Measurements from ENCODE around the gene IL20RB.
"Not testable (repeated sequence)": the region's sequence is repeated elsewhere in the genome, so short reads cannot be mapped to it uniquely, and the experiment has no call there.

The IL20RB gene

DNA sequence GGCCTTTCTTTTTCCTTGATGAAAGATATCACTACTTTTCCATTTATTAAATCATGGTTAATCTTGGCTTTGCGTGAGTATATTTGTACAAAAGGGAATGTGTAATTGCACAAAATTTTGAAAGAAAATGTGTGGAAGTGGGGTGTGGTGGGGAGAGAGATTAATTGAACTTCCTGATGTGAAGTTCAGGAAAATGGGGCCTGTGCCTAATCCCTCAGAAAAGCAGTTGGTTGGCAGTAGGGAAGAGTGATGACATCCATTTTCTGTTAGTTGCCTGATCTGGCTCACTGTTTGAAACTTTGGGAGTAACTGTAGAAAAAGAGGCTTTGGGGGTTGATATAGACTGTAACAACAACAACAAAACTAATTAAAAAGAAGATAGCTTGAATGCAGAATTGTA is 10.8 kb upstream of the IL20RB start:
- no peak for DNase-seq

DNA sequence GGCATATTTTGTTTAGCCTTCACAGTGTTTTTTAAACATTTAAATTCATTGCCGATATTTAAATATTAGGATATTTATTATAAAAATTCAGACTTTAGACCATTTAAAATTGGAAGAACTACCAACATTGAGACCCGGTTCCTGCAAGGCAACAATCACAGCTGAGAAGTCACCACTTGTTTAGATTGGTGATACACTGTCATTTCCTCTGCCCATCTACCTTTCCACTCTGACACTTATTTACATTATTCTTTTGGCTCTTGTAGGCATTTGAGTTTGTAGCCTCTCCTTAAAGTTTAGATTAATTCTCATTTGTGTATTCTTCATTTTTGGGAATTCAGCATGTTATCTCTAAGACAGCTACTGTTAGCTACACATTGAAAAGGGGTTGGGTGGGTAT is 10.3 kb upstream of the IL20RB start:
- DNase-seq: no peak

DNA sequence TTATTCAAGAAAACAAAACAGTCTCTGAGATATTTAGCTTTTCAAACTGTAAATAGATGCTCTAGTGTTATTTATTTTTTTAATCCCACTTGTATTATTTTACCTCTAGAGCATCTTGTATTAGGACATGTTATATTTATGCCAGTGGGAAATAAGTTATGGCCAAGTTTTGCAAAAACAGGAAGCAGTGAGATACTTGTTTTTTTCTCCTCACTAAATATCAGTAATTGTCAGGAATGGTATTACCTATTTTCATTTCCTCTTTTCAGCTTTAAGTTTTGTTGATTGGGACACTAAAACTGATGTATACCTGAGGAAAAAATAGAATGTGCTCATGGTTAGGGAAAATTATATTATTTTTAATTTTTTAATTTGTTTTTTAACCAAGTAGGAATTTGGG is 8.6 kb upstream of the IL20RB start:
- DNase-seq: no peak

DNA sequence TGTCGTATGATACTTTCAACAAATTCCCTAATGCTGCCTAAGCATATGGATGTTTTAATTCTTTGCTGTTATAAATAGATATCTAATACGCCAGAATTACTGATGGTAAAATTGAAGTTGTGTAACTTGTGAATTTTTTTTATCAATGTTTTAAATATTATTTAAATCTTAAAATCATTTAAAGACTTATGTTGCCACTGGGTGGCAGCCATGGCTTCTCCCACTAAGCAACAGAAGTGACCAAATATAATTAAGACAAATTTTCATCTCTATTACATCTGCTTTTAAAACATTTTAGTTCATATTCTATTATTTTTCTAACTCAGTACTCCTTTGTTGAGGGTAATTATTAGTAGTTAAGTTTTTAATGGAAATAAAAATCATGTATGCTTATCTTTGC is 8.1 kb upstream of the IL20RB start:
- no peak for DNase-seq

DNA sequence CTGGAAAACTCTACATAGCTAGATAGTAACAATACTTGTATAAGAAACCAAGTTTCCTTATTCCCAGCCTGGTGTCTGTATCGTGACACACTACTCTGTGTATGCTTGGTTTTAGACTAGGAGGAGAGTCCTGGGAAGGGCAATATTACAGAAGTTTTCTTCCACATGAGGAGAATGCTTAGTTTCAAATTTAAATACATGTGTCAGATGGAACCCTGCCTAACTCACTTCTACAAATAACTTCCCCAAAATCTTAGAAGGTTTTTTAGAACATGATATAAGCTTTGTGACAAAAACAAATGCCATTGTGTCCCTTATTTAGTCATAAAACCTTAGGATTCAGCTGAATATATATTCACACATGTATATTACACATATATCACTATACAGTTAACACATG is 7.2 kb upstream of the IL20RB start:
- DNase-seq: no peak

DNA sequence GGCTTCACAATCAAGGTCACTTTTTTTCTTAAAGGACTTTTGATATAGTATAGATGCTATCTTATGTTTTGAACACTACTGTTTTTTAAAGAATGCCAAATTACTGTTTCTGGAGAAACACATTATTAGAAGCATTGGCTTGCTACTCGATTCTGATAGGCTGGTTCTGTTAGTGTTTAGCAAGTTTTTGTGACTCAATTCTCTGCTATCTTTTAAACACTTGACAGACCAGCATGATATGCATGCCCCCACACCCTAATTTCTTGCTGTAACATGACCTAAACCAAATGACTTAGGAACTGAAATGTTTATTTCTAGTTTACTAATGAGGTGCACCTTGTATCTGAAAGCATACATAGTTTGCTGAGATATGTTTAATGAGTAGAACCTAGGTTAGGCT is 5.5 kb upstream of the IL20RB start:
- no peak for DNase-seq

DNA sequence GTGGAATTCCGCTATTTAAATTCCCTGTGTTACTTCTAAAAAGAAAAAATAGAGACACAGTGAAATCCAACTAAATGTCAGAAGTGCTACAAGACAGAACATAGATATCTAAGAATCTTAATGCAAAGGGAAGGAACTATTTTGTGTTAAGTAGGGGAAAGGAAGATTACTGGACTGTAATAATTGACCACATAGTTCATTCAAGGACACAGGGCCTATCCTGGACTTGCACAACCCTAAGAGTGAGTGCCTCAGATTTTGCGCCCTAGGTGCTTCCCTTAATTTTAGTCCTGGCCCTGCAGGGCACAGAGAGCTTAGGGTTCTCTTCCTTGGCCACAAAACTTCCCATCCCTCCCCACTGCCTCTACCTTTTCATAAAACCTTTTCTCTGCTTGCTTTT is 3.5 kb upstream of the IL20RB start:
- DNase-seq: no peak

DNA sequence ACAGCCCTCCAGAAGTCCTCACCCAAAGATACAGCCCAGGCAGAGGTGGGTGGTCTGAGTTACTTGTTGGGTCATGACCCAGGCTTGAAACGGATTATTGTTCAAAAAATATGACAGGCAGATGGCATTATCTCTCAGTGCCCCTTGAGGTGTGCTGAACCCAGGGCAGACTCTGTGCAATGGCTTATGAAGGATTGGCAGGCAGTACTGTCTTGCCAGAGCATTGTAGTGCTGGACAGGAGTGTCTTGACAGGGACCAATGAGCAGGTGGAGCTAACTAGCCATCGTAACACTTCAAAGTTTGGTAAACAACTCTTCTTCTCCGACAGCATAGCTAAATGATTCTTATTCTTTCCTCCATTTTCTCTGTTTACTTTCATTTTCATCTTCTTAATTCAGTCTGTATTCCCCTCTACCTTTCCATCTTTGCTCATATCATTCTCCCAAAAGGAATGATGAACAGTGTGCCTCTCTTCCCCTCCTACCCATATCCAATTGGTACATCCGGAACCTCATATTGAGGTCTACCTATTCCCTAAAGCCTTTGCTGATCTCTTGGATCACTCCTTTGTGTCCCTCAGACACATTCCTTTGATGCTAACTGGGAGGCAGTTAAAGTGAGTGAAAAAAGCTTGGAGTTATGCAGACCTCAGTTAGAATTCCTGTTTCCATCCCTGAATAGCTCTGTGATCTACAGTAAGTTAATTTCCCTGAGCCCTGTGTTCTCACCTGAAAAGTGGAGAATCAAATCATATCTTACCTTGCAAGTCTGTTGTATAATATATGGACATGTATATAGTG is 2.6 kb upstream of the IL20RB start:
- DNase-seq: no peak

DNA sequence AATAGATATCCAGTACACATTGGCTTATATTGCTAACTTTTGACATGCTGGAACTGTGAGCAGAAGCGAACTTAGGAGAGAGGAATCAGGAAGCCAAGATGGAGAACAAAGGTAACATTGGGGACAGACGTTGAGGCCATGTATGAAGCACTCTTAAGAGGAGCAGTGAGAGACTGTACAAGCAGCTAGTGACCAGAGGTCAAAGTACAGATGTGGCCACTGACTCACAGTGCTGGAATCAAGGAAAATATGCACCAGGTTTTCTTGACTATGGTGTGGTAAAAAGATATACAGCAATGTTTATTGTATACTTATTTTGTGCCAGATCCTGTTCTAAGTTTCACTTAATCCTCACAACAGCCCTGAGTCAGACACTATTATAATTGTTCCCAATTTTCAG is 2.0 kb upstream of the IL20RB start:
- DNase-seq: no peak

DNA sequence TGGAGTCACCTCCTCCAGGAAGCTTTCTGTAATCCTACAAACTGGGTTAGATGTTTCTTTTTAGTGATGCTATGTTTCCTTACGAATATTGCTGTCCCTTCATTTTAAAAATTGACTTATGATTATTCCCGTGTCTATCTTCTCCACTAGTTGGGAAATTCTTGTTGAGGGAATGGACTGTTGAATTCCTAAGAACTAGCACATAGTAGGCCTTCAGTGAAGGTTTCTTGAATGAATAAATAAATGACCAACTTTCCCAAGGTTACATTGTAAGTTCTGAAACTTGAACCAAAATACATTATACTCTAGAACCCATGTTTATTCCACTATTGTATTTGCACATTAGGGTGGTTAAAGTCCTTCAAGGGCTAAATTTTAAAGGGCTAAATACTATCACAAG is 812 bp upstream of the IL20RB start:
- no peak for DNase-seq

DNA sequence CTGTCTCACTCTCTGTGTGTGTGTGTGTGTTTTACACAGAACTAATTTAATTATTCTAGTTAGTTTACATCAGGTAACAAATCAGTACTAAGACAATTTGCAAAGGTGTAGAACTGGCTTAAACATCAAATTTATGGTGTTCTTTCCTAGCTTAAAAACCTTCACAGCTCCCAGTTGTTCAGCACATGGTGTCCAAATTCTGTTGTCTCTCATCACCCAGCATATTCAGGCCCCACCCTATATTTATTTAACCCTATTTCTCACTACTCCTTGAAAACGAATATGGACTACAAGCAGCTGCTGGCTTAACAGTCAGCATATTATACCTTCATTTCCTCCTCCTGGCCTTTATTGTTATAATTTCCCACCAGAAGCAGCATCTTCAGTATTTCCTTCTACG is 1.2 kb downstream of the IL20RB start:
- no peak for DNase-seq

DNA sequence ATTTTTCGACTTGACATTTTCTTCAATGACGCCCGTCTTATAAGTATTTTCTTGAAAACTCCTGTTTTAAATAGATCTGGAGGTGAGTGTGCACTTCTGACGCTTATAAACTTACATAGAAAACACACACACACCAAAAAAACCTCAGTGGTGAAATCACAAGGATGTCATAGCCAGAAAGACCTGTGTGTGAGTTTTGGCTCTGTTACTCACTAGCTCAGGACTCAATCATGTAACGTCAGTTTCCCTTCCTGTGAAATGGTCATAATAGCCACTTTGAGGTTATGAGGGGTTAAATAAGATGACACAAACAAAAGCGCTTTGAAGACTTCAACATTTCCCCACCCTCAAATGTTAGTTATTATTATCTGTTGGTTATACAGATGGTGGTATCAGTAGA is 1.8 kb downstream of the IL20RB start:
- DNase-seq: no peak

DNA sequence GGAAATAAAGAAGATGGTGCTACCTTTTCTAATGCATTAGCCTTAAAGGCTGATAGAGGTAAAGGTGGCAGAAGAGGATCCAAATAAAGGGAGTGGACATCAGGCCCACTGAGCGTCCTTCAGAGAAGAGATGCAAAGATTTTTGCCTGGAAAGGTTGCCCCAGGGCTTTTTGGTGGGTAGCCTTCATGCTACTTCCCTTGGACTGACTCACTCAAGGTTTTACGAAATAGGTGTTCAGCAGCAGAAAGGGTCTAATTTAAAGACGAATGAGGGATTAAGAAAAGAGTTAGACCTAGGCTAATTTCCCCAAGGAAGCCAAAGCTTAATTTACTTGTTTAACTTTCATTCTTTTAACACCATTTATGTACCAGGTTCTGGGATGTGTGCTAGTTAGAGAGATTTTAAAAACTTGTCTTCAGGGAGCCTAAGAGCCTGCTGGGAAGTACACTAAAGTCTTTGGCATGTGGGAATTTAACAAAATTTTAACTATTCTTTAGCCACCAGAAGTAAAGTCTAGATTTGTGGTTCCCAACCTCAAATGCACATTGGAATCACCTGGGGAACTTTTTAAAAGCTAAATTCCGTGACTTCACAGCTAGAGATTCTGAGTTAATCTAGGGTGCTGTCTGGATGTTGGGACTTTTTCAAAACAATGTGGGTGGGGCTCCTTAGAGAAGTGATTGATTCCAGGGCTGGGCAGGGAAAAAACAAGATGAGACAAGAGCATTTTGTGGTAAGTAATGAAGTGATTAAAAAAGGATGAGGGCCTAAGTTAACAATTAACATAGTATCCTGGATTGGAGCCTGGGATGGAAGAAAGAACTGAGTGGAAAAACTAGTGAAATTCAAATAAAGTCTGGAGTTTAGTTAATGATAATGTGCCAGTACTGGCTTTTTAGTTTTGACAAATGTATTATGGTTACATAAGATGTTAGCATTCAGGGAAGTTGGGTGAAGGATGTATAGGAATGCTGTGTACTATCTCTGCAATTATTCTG is 3.4 kb downstream of the IL20RB start:
- DNase-seq: no peak

DNA sequence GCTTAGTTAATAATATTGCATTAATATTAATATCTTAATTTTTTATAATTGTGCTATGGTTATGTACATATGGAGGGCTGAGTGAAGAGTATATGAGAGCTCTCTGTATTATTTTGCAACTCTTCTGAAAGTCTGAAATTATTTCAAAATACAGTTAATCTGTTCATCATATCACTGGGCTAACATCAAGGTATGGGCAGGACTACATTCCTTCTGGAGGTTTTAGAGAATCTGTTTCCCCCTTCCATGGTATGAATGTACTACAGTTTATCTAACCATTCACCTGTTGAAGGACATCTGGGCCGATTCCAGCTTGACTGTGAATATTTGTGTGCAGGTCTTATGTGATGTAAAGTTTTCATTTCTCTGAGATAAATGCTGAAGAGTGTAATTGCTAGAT is 5.1 kb downstream of the IL20RB start:
- no peak for DNase-seq

DNA sequence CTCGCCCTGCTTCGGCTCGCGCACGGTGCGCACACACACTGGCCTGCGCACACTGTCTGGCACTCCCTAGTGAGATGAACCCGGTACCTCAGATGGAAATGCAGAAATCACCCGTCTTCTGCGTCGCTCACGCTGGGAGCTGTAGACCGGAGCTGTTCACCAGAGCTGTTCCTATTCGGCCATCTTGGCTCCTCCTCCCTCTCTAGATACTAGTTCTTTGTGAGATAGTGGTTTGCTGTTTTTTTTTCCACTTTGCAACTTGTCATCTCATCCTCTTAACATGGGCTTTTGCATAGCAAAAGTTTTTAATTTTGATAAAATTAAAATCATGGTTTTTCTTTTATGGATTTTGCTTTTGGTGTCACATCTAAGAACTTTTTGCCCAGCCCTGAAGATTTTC is 11.8 kb downstream of the IL20RB start:
- DNase-seq: not testable (repeated sequence)

DNA sequence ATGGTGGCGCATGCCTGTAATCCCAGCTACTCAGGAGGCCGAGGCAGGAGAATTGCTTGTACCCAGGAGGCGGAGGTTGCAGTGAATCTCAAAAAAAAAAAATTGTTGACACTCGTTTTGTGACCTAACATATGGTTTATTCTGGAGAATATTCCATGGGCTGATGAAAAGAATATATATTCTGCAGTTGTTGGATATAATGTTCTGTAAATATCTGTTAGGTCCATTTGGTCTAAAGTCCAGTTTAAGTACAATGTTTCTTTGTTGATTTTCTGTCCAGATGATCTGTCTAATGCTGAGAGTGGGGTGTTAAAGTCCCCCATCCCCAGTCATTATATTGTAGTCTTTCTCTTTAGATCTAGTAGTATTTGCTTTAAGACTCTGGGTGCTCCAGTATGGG is 15.6 kb downstream of the IL20RB start:
- DNase-seq: no peak

DNA sequence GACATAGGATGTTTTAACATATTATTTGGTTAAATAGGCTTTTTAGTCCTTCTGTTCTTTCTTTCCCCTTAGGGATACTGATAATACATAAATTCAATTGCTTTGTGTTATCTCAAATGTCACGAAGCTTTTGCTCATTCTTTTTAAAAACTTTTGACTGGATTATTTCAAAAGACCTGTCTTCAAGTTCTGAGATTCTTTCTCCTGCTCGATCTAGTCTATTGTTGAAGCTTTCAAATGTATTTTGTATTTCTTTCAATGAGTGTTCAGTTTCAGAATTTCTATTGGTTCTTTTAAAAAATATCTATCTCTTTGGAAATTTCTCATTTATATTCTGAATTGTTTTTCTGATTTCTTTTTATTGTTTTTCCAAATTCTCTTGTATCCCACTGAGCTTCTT is 16.9 kb downstream of the IL20RB start:
- DNase-seq: no peak

DNA sequence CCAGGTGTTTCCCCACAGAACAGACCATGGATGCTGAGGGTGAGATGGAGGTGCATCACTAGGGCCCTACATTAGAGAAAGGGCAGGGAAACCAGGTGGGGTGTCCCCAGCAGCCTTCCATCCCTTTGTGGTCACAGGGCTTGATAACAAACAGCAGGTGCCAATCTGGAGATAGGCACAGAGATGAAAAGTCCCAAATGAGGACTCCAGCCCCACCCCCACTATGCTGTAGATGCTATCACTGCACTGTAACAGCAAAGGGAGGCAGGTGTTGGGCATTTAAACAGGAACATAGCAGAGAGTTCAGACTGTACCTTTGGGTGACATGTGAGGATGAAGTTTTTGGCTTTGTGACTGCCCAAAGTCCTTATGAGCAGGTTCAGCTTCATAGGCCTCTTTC is 21.4 kb downstream of the IL20RB start:
- DNase-seq: no peak

DNA sequence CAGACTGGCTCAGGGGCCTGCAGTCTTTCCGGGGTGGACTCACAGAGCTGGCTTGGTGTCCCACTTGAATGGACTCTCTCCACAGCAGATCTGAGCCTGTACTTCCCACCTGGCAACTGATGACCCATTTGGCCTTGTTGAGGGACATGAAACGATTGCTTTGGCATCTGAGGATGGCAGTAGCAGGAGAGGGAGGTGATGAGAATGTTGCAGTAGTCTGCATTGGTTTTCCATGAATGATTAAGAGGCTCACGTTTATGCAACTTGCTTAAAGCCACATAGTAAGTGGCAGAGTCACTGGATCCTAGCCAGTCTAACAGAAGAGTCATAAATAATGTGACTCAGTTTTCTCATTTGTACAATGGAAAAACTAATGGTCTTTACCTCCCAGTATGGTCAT is 21.9 kb downstream of the IL20RB start:
- no peak for DNase-seq

DNA sequence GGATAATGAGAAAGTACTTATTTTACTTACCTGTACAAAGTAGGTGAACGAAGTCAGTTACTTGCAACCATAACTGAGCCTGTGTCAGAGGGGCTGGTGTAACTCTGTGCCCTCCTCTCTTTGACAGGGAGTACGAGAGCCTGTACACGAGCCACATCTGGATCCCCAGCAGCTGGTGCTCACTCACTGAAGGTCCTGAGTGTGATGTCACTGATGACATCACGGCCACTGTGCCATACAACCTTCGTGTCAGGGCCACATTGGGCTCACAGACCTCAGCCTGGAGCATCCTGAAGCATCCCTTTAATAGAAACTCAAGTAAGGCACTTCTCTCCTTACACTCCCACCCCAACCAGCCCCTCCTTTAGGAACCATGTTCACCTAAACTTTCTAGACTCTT is 24.2 kb downstream of the IL20RB start:
- DNase-seq: no peak

DNA sequence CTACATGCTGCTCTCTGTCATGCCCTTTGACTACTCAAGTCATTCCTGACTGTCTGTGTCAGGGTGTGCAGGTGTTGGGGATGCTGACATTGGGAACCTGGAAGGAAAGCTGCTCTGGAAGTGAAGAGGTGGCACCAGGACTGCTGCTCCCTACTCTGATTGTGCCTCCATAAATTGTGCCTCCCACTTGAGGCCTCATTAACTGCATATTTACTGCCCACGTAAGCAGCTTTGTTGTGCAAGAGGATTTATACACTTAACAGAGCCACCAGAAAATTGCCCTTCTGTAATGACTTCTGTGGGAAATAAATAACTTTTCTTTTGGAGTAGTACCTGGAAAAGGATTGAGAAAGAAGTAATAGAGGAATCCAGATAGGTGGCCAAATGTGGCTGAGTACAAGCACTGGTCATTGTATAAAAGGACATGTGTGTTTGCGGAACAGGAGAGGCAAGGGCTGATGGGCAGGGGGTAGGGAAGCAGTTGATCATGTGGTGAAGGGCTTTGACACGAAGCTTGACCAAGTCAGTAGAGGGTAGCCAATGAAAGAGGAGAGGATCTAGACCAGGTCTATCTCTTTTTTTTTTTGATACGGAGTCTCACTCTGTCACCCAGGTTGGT is 24.8 kb downstream of the IL20RB start:
- DNase-seq: no peak

DNA sequence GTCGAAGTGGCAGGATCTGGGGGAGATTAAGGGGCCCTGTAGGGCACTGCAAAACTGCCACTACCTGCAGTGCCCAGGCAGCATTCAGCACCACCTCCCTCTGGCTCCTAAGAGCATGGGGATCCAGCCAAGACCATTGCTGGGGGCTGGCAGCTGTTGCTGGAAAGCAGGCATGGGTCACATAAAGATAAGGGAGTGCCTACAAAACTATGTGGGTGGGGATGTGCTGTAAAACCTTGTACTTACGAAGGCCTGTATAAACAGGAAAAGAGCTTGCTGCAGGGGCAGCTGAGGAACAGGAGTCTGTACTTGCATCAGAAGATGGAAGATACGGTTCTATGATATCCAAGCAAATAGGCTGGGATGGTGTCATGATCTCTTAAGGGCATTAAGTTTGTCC is 27.1 kb downstream of the IL20RB start:
- DNase-seq: no peak

DNA sequence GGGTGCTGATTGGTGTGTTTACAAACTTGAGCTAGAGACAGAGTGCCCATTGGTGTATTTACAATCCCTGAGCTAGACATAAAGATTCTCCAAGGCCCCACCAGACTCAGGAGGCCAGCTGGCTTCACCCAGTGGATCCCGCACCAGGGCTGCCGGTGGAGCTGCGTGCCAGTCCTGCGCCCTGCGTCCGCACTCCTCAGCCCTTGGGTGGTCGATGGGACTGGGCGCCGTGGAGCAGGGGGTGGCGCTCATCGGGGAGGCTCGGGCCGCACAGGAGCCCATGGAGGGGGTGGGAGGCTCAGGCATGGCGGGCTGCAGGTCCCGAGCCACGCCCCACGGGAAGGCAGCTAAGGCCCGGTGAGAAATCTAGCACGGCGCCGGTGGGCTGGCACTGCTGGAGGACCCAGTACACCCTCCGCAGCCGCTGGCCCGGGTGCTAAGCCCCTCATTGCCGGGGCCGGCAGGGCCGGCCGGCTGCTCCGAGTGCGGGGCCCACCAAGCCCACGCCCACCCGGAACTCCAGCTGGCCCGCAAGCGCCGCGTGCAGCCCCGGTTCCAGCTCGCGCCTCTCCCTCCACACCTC is 29.7 kb downstream of the IL20RB start:
- DNase-seq: not testable (repeated sequence)

Data from stimulated activated CD4-positive, alpha-beta T cell treated with anti-CD3 and anti-CD28 coated beads, Interleukin-1b, Interleukin-23, amount 100 ng/mL, for 48 hours (primary cell).